CD8-positive, alpha-beta memory T cell (primary cell): ENCODE data around the gene AGRN. TPM values are rescaled to one million over a fixed set of nuclear protein-coding genes. Genes with fewer than 3 reads are reported as not detected.
"Not testable (repeated sequence)": the region's sequence is repeated elsewhere in the genome, so short reads cannot be mapped to it uniquely, and the experiment has no call there.

Experiments used
- CTCF ChIA-PET: fragments of 350-600 bp; sonication (Branson Sonifier 250); formaldehyde crosslinking; loops from one replicate; lab custom pipeline; 2021; ENCODE audit warnings: antibody characterized with exemption; lab: Charles Lee
- POLR2A ChIA-PET: fragments of 350-600 bp; sonication (Branson Sonifier 250); formaldehyde crosslinking; loops from one replicate; lab custom pipeline; 2021; ENCODE audit warnings: antibody characterized with exemption; lab: Charles Lee
- DNase-seq, 5 donors: peaks; one replicate each; pipeline versions ENCODE4 v3.0.0 to v3.0.0-alpha.2; 2020 to 2022; ENCODE audit warnings: mixed read lengths in 1 of 5
- H3K27ac ChIP-seq: one replicate; pipeline ENCODE4 v1.7.0; 2013; ENCODE audit warnings: low read depth, mild to moderate bottlenecking, low read length, moderate library complexity
- H3K27me3 ChIP-seq: 2 replicates; pipeline ENCODE4 v1.7.0; 2013; ENCODE audit warnings: low read length, mild to moderate bottlenecking; ENCODE audit not compliant: insufficient read depth, poor library complexity, severe bottlenecking
- H3K36me3 ChIP-seq: 2 replicates; pipeline ENCODE4 v1.7.0; 2013; ENCODE audit warnings: mild to moderate bottlenecking, low read length, moderate library complexity; ENCODE audit not compliant: insufficient read depth
- H3K4me1 ChIP-seq: 2 replicates; pipeline ENCODE4 v1.7.0; 2013; ENCODE audit warnings: mild to moderate bottlenecking, low read length, moderate library complexity; ENCODE audit not compliant: insufficient read depth
- H3K4me3 ChIP-seq: 2 replicates; pipeline ENCODE4 v1.7.0; 2013; ENCODE audit warnings: mild to moderate bottlenecking, low read length
- H3K9me3 ChIP-seq: 2 replicates; pipeline ENCODE4 v1.7.0; 2013; ENCODE audit warnings: mild to moderate bottlenecking, low read length
- H3K27ac Mint-ChIP-seq, 8 donors: one replicate each; pipeline ENCODE4 v1.8.0; 2020 to 2021; ENCODE audit warnings: mixed read lengths in 8 of 8, mild to moderate bottlenecking in 6 of 8, inconsistent platforms in 3 of 8, moderate library complexity in 3 of 8
- H3K27me3 Mint-ChIP-seq, 2 donors: one replicate each; pipeline ENCODE4 v1.8.0; 2020 to 2021; ENCODE audit warnings: mixed read lengths in 2 of 2, mild to moderate bottlenecking in 1 of 2, moderate library complexity in 1 of 2
- H3K36me3 Mint-ChIP-seq, 3 donors: one replicate each; pipeline ENCODE4 v1.8.0; 2020 to 2021; ENCODE audit warnings: mixed read lengths in 3 of 3, inconsistent platforms in 1 of 3, mild to moderate bottlenecking in 1 of 3
- H3K4me1 Mint-ChIP-seq, 3 donors: one replicate each; pipeline ENCODE4 v1.8.0; 2020 to 2021; ENCODE audit warnings: mixed read lengths in 3 of 3, inconsistent platforms in 1 of 3, mild to moderate bottlenecking in 1 of 3
- H3K4me3 Mint-ChIP-seq, 7 donors: one replicate each; pipeline ENCODE4 v1.8.0; 2020 to 2021; ENCODE audit warnings: mixed read lengths in 7 of 7, mild to moderate bottlenecking in 6 of 7, moderate library complexity in 4 of 7, inconsistent platforms in 2 of 7
- H3K9me3 Mint-ChIP-seq, 5 donors: one replicate each; pipeline ENCODE4 v1.8.0; 2020 to 2022; ENCODE audit warnings: mixed read lengths in 5 of 5, mild to moderate bottlenecking in 3 of 5, moderate library complexity in 2 of 5, inconsistent platforms in 1 of 5
- polyA plus RNA-seq: library from polyadenylated mRNA; unstranded; fragments of 300-500 nt; fragmentation: Illumina TruSeq; gene quantifications from one replicate; pipeline ENCODE4 v1.2.3, GENCODE V29; 2021
- total RNA-seq, 2 experiments: library from RNA; stranded (reverse); gene quantifications; one replicate each; pipeline ENCODE4 v1.2.3, GENCODE V29; 2021

AGRN gene
- total and polyA plus RNA-seq, 3 experiments from 2014 or later: 7.1 to 8.0 TPM; not detected in 1

DNA sequence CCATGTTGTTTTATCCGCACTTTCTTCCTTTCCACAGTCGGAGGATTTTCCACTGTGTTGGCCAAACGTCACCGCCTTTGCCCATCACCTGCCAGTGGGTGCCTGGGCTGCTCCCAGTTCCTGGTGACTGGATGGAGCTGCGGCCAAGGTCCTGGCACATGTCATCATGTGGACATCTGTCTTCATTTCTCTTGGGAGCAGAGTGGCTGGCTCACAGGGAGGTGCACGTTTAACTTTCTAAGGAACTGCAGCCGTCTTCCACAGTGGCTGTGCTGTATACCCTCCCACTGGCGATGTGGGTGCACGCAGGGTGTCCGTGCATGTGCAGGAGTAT, 73.7 kb downstream of the AGRN start:
- peaks cover under 1% of the 10 kb centered on the region in 3 donors for H3K4me1 Mint-ChIP-seq
- H3K36me3 Mint-ChIP-seq: peaks cover 0 to 3% (median 0%) of the 10 kb centered on the region in 3 donors
- H3K4me3 Mint-ChIP-seq: no peak overlapping the region
- H3K4me3 ChIP-seq: no peak overlapping the region
- H3K4me1 ChIP-seq: peaks cover 4% of the 10 kb centered on the region
- no peaks in the 10 kb centered on the region for H3K36me3 ChIP-seq
- no peak overlapping the region for H3K27ac ChIP-seq
- H3K9me3 ChIP-seq: no peaks in the 10 kb centered on the region
- peaks cover 0 to 3% of the 10 kb centered on the region in 2 donors for H3K27me3 Mint-ChIP-seq
- ChIA-PET POLR2A (no interaction called here), CTCF (no interaction called here)
- H3K27ac Mint-ChIP-seq: peak overlapping the region in 1 of 8 donors; percentile 47
- no peak for DNase-seq
- H3K9me3 Mint-ChIP-seq: no peaks in the 10 kb centered on the region
- H3K27me3 ChIP-seq: no peaks in the 10 kb centered on the region

DNA sequence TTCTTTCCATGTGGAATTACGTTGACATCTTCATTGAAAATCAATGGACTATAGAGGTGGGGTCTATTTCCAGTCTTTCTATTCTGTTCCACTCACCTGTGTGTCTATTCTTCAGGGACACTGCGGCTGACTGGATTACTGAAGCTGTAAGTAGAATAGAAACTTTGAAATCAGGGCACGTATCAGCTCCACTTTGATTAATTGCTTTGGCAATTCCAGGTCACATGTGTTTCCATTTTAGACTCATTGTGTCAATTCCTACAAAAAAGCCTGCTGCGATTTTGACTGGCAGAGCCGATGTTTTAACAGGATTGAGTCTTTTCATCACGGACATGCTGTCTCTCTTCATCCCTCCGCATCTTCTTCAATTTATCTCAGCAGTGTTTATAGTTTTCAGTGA, 75.1 kb downstream of the AGRN start:
- H3K36me3 ChIP-seq: no peaks in the 10 kb centered on the region
- no peak overlapping the region for H3K27ac ChIP-seq
- Mint-ChIP-seq H3K27me3 (peaks cover 0 to 4% of the 10 kb centered on the region in 2 donors), H3K9me3 (peaks cover 0 to 5% (median 0%) of the 10 kb centered on the region in 5 donors), H3K27ac (no peak overlapping the region), H3K4me1 (peaks cover 14 to 15% (median 14%) of the 10 kb centered on the region in 3 donors), H3K36me3 (peaks cover 0 to 3% (median 0%) of the 10 kb centered on the region in 3 donors), H3K4me3 (no peak overlapping the region)
- H3K4me1 ChIP-seq: peaks cover 14% of the 10 kb centered on the region
- no peaks in the 10 kb centered on the region for H3K9me3 ChIP-seq
- ChIA-PET CTCF (no interaction called here), POLR2A (no interaction called here)
- peak in 1 of 5 donors; percentile 3 for DNase-seq
- no peaks in the 10 kb centered on the region for H3K27me3 ChIP-seq
- no peak overlapping the region for H3K4me3 ChIP-seq

DNA sequence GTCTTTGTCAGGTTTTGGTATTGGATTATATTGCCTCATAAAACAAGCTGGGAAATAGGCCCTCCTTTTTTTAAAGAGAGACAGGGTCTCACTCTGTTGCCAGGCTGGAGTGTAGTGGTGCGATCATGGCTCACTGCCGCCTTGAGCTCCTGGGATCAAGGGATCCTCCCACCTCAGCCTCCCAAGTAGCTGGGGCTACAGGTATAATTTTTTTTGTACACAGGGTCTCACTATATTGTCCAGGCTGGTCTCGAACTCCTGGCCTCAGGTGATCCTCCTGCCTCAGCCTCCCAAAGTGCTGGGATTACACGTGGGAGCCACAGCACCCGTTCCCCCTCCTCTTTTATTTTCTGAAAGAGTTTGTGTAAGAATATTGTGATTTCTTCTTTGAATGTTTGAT, 76.2 kb downstream of the AGRN start:
- H3K9me3 Mint-ChIP-seq, H3K36me3 ChIP-seq, CTCF ChIA-PET, H3K36me3 Mint-ChIP-seq, H3K27me3 ChIP-seq, H3K4me3 Mint-ChIP-seq, H3K27ac ChIP-seq, POLR2A ChIA-PET, H3K9me3 ChIP-seq, H3K27ac Mint-ChIP-seq, H3K4me3 ChIP-seq, H3K27me3 Mint-ChIP-seq: not testable (repeated sequence)
- peaks cover 18 to 20% (median 18%) of the 10 kb centered on the region in 3 donors for H3K4me1 Mint-ChIP-seq
- DNase-seq: peak in 1 of 5 donors; percentile 14
- peaks cover 19% of the 10 kb centered on the region for H3K4me1 ChIP-seq

DNA sequence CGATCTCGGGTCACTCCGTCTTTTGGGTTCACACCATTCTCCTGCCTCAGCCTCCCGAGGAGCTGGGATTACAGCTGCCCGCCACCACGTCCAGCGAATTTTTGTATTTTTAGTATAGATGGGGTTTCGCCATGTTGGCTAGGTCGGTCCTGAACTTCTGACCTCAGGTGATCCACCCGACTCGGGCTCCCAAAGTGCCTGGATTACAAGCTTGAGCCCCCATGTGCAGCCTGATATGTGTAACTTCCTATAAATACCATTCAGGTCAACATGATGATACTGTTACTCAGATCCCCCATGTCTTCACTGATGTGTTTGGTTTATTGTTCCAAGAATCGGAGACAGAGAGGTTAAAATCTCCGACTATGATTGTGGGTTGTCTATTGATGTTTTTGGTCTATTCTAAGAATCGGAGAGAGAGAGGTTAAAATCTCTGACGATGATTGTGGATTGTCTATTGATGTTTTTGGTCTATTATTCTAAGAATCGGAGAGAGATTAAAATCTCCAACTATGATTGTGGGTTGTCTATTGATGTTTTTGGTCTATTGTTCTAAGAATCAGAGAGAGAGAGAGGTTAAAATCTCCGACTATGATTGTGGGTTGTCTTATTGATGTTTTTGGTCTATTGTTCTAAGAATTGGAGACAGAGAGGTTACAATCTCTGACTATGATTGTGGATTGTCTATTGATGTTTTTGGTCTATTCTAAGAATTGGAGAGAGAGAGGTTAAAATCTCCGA, 78.9 kb downstream of the AGRN start:
- H3K4me3 ChIP-seq: no peak overlapping the region
- Mint-ChIP-seq H3K4me3 (peak overlapping the region in 3 of 7 donors; percentile 0 to 33 (median 15)), H3K36me3 (peaks cover 0 to 5% (median 3%) of the 10 kb centered on the region in 3 donors), H3K9me3 (peaks cover 0 to 5% (median 3%) of the 10 kb centered on the region in 5 donors), H3K4me1 (peaks cover 21 to 29% (median 25%) of the 10 kb centered on the region in 3 donors), H3K27me3 (peaks cover 0 to 7% of the 10 kb centered on the region in 2 donors), H3K27ac (peak overlapping the region; percentile 2 to 74 (median 28))
- POLR2A ChIA-PET: interaction anchor here (0.5 kb wide), 1 partner anchor 173 kb away, joined by 3 read pairs; no protein-coding TSS in a partner anchor
- H3K27me3 ChIP-seq: no peaks in the 10 kb centered on the region
- H3K4me1 ChIP-seq: peaks cover 30% of the 10 kb centered on the region
- peak in 3 of 5 donors; percentile 7 to 55 (median 19) for DNase-seq
- H3K27ac ChIP-seq: no peak overlapping the region
- no peaks in the 10 kb centered on the region for H3K9me3 ChIP-seq
- CTCF ChIA-PET: no interaction called here
- no peaks in the 10 kb centered on the region for H3K36me3 ChIP-seq

DNA sequence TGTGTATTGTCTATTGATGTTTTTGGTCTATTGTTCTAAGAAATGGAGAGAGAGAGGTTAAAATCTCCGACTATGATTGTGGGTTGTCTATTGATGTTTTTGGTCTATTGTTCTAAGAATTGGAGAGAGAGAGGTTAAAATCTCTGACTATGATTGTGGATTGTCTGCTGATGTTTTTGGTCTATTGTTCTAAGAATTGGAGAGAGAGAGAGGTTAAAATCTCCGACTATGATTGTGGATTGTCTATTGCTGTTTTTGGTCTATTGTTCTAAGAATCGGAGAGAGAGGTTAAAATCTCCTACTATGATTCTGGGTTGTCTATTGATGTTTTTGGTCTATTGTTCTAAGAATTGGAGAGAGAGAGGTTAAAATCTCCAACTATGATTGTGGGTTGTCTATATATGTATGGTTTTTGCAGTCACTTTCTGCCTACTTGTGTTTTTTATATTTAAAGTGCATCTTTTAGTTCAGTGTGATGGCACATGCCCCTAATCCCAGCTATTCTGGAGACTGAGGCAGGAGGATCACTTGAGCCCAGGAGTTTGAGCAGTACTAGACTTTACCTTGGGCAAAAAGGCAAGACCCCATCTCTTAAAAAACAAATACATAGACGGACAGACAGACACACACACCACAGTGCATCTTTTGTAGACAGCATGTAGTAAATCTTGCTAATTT, 79.7 kb downstream of the AGRN start:
- peaks cover 0 to 7% of the 10 kb centered on the region in 2 donors for H3K27me3 Mint-ChIP-seq
- CTCF ChIA-PET: no interaction called here
- peaks cover 0 to 5% (median 3%) of the 10 kb centered on the region in 5 donors for H3K9me3 Mint-ChIP-seq
- H3K4me1 Mint-ChIP-seq: peaks cover 23 to 36% (median 32%) of the 10 kb centered on the region in 3 donors
- no peak overlapping the region for H3K4me3 ChIP-seq
- POLR2A ChIA-PET: no interaction called here
- no peaks in the 10 kb centered on the region for H3K27me3 ChIP-seq
- H3K27ac Mint-ChIP-seq: peak overlapping the region in 7 of 8 donors; percentile 2 to 74 (median 45)
- no peaks in the 10 kb centered on the region for H3K36me3 ChIP-seq
- H3K4me3 Mint-ChIP-seq: peak overlapping the region in 3 of 7 donors; percentile 0 to 33 (median 15)
- H3K27ac ChIP-seq: no peak overlapping the region
- peaks cover 38% of the 10 kb centered on the region for H3K4me1 ChIP-seq
- no peaks in the 10 kb centered on the region for H3K9me3 ChIP-seq
- H3K36me3 Mint-ChIP-seq: peaks cover 0 to 5% (median 3%) of the 10 kb centered on the region in 3 donors
- DNase-seq: no peak

DNA sequence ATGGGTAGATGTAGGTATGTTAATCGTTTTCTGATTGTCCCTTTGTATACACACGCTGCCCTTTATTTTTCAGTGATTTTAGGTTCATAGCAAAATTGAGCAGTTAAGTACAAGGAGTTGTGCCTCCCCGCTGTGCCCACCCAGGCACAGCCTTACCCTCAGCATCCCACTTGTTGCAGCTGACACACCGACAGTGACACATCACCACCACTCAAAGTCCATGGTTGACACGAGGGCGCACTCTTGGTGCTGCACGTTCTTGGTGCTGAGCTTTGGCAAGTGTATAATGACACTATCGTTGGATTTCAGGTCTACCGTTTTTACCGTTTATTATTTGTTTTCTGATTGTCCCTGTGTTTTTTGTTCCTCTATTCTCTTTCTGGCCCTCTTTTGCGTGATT, 80.4 kb downstream of the AGRN start:
- Mint-ChIP-seq H3K4me3 (no peak overlapping the region), H3K27ac (no peak overlapping the region), H3K9me3 (peaks cover 0 to 5% (median 3%) of the 10 kb centered on the region in 5 donors), H3K4me1 (peaks cover 23 to 40% (median 36%) of the 10 kb centered on the region in 3 donors), H3K36me3 (peaks cover 0 to 5% (median 3%) of the 10 kb centered on the region in 3 donors), H3K27me3 (peaks cover 0 to 7% of the 10 kb centered on the region in 2 donors)
- ChIA-PET CTCF (no interaction called here), POLR2A (no interaction called here)
- Histone ChIP-seq H3K9me3 (no peaks in the 10 kb centered on the region), H3K27me3 (no peaks in the 10 kb centered on the region), H3K4me3 (no peak overlapping the region), H3K36me3 (no peaks in the 10 kb centered on the region), H3K4me1 (peaks cover 41% of the 10 kb centered on the region), H3K27ac (no peak overlapping the region)
- DNase-seq: peak in 1 of 5 donors; percentile 34

DNA sequence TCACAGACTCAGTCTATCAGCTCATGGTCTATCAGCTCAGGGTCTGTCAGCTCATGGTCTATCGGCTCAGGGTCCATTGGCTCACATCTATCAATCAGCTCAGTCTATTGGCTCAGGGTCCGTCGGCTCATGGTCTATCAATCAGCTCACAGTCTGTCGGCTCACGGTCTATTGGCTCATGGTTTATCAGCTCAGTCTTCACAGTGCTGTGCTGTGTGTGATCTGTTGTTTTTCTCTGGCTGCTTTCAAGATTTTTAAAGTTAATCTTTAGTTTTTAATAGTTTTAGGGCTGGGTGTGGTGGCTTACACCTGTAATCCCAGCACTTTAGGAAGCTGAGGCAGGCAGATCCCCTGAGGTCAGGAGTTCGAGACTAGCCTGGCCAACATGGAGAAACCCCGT, 81.6 kb downstream of the AGRN start:
- H3K9me3 Mint-ChIP-seq: peaks cover 0 to 5% (median 3%) of the 10 kb centered on the region in 5 donors
- Histone ChIP-seq H3K4me1 (peaks cover 41% of the 10 kb centered on the region), H3K36me3 (no peaks in the 10 kb centered on the region), H3K9me3 (no peaks in the 10 kb centered on the region), H3K27me3 (no peaks in the 10 kb centered on the region), H3K27ac (no peak overlapping the region), H3K4me3 (no peak overlapping the region)
- H3K4me1 Mint-ChIP-seq: peaks cover 25 to 42% (median 36%) of the 10 kb centered on the region in 3 donors
- H3K27me3 Mint-ChIP-seq: peaks cover 0 to 7% of the 10 kb centered on the region in 2 donors
- peaks cover 0 to 5% (median 3%) of the 10 kb centered on the region in 3 donors for H3K36me3 Mint-ChIP-seq
- no peak overlapping the region for H3K4me3 Mint-ChIP-seq
- ChIA-PET CTCF (no interaction called here), POLR2A (no interaction called here)
- DNase-seq: peak in 1 of 5 donors; percentile 25
- H3K27ac Mint-ChIP-seq: no peak overlapping the region

DNA sequence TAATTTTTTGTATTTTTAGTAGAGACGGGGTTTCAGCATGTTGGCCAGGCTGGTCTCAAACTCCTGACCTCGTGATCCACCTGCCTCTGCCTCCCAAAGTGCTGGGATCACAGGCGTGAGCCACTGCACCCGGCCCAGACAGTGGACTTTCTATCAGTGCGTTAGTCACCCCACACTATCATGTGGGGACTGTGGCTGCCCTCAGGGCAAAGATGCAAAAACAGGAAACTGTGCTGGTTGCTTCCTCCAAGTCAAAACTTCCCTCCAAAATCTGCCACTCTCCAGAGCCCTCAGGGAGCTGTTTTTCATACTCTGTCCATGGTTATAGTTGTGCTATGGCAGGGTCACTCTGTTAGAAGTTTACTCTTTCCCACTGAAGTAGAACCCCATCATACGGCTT, 84.2 kb downstream of the AGRN start:
- ChIA-PET CTCF (interaction anchor here (1.0 to 1.6 kb wide), 4 partner anchors 9 to 267 kb away, joined by 3 to 4 read pairs (median 3); no protein-coding TSS in a partner anchor), POLR2A (interaction anchor here (0.6 kb wide), 1 partner anchor 639 kb away, joined by 3 read pairs; no protein-coding TSS in a partner anchor)
- peaks cover 25 to 46% (median 37%) of the 10 kb centered on the region in 3 donors for H3K4me1 Mint-ChIP-seq
- peaks cover 34% of the 10 kb centered on the region for H3K4me1 ChIP-seq
- not testable (repeated sequence) for H3K4me3 ChIP-seq, H3K27me3 Mint-ChIP-seq, H3K27ac ChIP-seq, H3K36me3 Mint-ChIP-seq, H3K36me3 ChIP-seq, H3K9me3 ChIP-seq, H3K27me3 ChIP-seq, H3K4me3 Mint-ChIP-seq, H3K9me3 Mint-ChIP-seq, H3K27ac Mint-ChIP-seq
- DNase-seq: peak in 1 of 5 donors; percentile 37
